ENCODE results near the gene PDGFC.

- no peak for TF ChIP-seq EZH2 (IDR thresholded peaks at IDR 0.05)
- no peak for TF ChIP-seq POLR2AphosphoS5 (IDR thresholded peaks at IDR 0.05; ENCODE audit: borderline replicate concordance, low read depth, low read length)
These were observed 73.1 kb downstream of the PDGFC start for GRCh38 chr4:156898373-156899117.
